HG02798 (cell line): ENCODE data around the gene KSR1.
"Not testable (repeated sequence)": the region's sequence is repeated elsewhere in the genome, so short reads cannot be mapped to it uniquely, and the experiment has no call there.

Source experiments
- ATAC-seq: cut with Tn5 transposase; IDR thresholded peaks from one replicate; pipeline ENCODE4 v1.9.1; 2021; ENCODE audit warnings: mild to moderate bottlenecking; ENCODE audit not compliant: unreplicated experiment, poor library complexity

The KSR1 gene

DNA sequence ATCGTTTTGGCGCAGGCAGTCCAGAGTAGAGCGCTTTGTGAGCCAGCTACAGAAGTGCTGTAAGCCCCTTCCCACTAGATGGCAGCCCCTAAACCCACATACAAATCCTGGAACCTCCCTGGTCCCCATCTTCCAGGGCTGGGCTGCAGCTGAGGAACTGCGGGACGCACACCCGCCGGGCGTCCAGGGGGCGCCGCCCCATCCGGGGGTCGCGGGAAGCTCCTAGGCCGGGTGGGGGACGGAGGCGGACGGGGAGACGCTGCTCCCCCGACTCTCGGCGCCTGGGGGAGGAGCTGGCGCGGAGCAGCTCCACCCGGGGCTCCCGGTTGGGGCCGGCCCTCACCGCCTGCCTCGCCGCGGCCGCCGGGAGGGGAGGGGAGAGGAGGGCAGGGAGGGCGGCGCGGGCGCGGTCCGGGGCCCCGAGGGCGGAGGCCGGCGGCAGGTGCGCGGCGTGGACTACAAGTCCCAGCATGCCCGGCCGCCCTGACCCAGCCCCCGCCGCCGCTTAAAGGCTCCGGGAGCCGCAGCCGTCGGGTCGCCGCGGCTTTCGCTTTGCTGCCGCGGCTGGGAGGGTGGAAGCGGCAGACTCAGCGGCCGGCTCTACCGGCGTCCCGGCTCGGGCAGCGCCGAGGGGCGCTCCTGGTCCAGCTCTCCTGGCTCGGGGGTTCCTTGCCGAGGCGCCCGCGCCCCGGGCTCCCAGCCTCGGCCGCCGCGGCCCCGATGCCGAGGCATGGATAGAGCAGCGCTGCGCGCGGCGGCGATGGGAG, at the start of gene KSR1:
Gene KSR1, plus strand, starts transcription at position 535 of the 767 bp plus-strand sequence. Its CDS starts 196 bp downstream, at position 731.
- peak; percentile 93 for ATAC-seq

DNA sequence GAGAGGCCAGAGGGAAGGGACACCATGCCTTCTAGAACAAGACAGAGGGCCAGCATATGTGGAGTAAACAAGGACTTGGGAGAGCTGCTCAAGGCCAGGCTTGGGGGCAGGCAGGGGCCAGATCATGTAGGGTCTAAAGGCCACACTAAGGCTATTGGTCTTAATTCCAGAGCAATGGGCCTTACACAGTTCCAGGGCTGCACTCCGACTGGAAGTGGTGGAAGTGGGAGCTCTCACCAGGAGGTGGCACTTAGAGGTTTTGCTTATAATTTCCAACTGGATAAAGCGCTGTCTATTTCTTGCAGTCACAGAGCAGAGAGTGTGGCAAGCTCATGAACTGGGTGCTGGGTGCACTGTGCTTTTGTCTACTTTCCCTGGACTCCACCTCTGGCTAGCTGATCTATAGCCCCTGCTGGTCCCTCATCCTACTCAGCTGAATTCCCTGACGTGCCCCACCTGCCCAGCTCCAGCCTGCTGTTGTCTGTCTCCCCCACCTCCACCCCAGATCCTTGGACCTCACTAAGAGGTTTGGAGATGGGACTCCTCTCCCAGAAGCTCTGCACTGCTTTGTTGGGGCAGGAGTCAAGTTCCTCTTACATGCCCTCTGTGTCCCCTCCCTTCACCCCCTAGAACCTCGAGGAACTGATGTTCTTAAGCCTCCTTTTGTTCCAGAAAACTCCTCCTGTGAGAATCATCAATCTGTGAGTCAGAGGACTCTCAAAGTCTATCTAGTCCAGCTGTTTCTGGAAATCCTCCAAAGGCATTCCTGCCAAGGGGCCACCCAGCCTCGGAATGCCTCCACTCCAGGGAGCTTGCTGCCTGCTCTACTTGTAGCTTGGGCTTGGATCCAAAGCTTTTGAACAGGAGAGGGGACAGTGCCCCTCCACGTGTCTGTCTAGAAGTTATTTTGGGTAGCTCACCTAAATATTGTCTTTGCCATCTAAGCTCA, 48.1 kb upstream of the KSR1 start:
- no peak for ATAC-seq

DNA sequence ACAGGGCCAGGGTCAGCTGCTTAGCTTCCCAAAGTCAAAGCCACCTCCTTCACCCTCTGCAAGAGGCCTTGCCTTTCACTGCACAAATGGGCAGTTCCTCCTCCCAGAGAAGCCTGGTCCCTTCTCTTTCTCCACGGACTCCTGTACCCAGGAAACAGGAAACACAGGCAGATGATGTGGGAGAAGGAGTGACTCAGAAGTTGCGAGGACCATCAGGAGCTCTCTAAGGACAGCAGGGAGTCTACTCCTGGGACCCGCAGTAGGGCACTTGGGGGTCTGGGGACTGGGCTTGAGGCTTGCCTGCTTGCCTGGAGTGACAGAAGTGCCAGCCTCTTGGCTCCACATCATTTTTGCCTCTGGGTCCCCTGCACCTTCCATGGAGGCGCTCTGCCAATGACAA, 47.4 kb upstream of the KSR1 start:
- ATAC-seq, result no peak

DNA sequence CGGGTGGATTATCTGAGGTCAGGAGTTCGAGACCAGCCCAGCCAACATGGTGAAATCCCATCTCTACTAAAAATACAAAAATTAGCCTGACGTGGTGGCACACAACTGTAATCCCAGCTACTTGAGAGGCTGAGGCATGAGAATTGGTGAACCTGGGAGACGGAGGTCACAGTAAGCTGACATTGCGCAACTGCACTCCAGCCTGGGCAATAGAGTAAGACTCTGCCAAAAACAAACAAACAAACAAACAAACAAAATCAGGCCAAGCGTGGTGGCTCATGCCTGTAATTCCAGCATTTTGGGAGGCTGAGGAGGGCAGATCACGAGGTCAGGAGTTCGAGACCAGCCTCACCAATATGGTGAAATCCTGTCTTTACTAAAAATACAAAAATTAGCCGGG, 44.1 kb upstream of the KSR1 start:
- ATAC-seq, result not testable (repeated sequence)

DNA sequence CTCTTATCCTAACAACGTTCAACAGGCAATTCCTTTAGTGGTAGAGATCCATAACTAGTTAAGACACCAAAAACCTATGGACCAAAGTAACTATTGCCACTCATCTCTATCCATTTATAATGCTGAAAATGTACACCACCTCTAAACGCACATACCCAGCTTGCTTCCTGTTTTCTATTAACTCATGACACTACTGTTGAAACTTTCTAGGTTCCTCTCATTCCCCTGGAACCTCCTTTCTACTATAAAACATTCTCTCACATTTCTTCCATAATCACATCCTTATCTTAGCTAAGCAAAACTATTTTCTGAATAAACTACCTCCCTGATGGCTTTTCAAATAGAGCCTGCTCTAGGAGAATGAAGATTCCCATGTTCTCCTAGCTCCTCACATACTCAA, 42.9 kb upstream of the KSR1 start:
- ATAC-seq, result no peak

DNA sequence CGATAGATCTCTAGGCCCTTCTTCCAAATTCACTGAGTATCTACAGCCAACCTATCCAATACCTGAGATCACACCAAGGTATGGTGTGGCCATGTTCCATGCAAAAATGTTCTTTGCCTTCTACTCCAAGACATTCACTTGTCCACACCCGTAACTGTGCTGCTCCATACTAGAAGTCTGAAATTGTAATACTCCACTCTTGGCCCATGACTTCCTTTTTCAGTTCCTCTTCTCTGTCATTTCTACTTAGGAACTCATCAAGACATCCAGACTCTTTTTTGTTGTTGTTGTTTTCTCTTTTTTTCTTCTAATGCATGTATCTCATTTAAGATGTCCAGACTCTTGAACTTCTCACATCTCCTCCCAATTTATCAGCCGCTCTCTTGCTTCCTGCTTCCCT, 42.5 kb upstream of the KSR1 start:
- no peak for ATAC-seq

DNA sequence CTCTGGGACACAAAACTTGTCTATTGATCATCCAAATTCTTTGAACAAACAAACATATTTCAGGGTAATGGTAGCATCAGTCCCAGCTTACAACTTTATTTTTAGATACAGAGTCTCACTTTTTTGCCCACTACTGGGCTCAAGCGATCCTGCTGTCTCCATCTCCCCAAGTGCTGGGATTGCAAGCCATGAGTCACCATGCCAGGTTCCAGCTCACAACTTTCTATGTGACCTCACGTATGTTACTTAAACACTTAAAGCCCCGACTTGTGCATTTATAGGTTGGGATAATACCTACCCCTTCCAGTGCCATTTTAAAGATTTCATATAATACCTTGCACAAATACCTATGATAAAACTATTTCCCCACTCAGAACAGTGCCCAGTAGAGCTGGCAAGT, 42.0 kb upstream of the KSR1 start:
- ATAC-seq, result no peak

DNA sequence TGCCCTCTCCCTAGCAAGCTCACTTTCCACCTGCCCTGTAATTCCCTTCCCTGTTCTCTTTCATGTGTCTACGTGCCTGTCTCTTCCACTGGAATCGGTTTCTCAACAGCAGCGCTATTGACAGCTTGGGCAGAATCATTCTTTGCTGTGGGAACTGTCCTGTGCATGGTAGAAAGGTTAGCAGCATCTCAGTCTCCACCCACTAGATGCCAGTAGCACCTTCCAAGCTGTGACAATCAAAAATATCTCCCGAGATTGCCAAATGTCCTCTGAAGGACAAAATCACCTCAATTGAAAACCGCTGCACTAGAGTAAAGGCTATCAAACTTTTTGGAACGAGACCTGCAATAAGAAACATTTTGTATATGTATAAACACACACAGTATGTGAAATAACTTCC, 41.6 kb upstream of the KSR1 start:
- no peak for ATAC-seq

DNA sequence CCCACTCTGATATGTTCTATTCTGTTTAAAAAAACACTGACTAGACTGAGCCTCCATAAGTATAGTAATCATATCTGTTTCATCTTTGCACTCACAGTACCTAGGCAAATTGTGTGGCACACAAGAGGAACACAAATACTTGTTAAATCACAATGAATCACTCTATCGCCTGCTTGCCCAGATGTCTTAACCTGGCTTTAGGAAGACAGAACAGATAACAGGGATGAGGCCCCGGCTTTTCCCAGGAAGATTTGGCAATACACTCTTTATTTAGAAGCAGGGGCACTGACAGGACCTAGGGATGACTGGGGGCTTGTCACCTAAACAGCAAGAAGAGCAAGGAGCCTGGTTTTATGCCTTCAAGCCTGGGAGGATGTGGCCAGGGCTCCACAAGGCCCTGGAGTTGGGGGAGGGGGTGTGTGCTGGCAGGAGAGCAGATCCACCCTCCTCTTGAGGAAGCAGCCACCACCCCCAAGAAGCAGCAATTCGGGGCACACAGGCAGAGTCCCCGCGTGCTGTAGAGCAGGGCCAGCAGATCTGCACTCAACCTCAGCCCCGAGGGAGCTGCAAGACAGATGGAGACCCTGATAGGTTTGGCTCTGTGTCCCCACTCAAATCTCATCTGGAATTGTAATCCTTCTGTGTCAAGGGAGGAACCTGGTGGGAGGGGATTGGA, 41.0 kb upstream of the KSR1 start:
- no peak for ATAC-seq

DNA sequence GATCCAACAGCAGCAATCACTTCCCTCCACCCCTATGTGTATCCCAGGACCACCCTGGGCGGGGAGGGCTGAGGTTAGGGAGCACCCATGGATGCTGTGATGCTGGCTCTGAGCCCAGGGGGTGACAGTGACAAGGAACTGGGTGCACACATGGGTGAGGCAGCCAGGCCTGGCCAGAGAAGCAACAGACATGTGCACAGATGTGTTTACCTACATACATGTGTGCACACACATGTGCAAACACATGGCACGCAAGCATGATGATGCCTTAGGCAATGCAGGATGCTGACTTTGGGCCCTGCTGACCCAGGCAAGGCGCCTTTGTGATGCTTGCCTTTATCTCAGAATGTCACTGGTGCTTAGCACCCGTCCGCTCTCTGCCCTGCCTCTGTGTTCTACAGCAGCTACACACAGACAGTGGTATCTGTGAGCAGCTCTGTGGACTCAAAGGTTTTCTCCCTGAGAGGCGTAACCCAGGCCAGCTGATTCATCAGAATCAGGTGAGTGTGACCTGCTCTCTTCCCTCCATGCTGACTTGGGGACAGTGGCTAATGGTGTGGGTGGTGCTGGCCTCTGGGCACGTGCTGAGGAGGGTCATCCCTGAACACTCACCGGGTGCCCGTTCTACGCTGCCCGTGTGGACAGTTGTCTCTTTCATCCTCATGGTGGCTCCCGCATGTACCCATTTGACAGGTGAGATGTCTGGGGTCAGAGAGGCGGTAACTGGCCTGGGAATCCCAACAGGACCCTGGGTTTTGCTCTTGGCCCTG, 38.5 kb upstream of the KSR1 start:
- no peak for ATAC-seq

DNA sequence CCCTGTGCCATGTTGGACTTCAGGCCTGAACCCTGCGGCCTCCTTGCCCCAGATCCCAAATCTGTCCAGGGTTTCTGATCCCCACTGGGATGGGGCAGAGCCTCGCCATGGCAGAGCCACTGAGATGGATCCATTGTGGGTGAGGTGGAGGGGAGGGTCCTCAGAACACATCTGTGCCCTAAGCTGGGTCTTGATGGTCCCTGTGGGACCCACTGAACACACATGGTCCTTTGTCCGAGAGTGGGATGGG, 38.0 kb upstream of the KSR1 start:
- ATAC-seq, result no peak

DNA sequence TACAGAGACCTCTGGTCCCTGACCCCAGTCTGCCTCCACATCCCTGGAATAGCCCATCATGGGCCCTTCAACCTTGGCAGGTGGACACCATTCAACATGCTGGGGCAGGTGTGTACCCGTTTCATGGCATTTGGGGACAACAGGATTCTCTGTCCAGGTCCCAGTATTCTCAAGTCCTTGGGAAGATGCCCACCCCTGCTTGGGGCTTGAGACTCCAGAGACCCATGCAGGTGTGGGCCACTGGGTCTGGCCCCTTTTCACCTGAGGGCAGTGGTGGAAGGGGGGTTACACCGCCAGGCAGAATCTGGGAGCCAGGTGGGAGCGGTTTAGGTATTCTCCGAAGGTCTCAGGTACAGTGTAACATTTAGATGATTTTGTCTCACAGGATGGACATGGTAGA, 37.1 kb upstream of the KSR1 start:
- ATAC-seq, result no peak

DNA sequence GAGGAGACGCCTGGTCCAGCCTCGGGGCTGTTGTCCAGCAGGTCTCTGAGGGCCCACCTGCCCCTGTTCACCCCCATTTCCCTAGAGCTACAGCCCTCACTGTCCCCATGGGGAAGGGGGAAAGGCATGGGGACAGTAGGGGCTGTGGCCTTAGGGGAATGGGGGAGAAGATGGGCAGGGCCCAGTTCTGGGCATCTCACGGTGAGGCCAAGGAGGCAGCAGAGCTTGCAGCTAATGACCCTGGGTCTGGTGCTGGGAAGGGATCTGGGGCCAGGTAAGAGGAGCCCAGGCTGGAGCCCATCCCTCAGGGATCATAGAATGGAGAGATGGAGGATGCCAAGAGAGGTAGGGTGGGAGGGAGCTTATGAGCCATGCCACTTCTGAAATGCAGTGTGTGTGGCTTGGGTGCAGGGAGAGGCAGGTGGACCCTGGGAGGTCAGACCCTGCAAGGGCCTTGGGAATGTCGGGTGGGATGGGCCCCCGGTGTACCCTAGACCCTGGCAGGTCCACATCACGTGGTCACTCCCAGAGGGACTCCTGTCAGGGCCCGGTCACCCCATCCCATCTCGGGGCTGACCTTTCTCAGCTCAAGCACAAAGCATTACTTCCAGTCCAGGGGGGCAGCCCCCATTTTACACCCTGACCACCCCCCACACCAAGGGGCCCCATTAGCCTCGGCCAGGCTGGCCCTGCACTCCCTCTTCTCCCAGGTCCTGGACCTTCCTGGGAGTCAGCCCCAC, 35.9 kb upstream of the KSR1 start:
- no peak for ATAC-seq

DNA sequence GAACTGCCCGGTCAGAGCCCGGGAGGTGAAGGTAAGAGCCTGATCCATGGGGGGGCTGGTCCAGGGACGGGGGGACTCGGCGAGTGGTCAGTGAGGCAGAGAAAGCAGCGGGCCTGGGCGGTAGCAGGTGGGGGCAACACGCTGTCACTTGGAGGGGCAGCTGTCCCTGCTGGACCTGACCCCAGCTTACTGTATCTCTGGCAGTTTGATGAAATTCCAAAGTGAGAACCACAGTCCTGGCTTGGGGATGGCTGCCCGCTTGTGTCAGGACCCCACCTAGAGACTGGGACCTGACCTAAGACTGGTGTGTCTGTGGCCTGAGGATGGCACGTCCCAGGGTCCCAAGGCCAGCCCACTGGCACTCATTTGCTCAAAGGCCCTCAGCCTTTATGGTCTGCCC, 35.1 kb upstream of the KSR1 start:
- no peak for ATAC-seq

DNA sequence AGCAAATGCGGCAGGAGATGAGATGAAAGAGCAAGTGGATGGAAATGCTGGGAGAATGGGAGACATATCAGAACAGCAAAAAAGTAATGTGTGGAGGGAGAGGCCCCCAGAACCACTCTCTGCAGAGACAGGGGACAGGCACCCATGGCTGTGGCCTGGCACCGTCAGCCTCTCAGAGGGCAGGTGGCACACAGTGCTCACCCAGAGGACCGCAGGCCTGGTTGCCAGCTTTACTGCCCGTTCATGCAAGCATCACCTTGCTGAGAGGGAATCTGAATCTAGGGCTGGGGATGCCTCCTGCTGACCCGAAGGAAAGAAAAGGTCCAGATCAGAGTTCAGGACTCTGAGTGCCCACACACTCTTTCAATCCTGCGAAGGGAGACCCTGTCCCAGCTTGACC, 34.6 kb upstream of the KSR1 start:
- ATAC-seq, result not testable (repeated sequence)

DNA sequence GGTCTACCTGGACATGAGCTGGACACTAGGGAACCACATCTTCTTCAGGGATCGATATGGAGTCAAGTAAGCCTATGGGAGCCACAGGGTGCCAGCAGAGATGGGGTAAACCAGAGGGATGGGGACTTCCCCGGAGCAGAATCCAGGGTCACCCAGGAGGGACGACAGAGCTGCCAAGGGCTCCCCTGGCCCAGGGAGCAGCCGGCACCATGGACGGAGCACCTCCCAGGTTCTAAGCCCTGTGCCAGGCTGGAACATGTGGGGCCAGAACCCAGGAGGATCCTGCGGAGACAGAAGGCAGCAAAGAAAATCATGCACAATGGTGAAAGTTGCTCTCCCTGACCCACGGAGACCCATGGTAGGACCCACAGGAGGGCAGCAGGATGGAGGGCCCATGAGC, 33.6 kb upstream of the KSR1 start:
- ATAC-seq, result no peak

DNA sequence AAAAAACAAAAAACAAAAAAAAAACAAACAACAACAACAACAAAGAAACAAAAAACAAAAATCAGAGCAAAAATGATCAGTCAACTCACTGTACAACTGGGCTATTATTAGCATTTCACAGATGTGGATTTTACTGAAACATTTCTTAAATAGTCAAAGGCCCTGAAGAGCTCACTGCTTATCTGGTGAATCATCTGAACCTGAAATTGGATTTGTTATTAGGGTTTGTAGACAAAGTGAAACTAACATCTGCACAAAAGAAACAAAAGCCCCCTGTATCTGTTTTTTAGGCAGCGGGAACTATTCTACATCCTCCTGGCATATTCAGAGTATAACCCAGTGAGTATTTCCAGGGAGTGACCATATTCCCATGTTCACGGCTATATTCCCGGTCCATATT, 32.6 kb upstream of the KSR1 start:
- no peak for ATAC-seq

DNA sequence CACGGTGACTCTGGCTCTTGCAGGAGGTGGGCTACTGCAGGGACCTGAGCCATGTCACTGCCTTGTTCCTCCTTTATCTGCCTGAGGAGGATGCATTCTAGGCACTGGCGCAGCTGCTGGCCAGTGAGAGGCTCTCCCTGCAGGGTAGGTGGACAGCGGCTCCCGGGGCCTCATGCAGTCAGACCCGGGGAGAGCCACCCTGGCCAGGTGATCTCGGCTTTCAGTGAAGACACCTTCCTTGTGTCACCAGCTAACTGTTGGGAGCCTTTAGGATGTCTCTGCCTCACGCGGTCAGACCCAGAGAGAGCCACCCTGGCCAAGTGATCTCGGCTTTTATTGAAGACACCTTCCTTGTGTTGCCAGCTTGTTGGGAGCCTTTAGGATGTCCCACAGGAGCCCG, 31.7 kb upstream of the KSR1 start:
- ATAC-seq, result no peak

DNA sequence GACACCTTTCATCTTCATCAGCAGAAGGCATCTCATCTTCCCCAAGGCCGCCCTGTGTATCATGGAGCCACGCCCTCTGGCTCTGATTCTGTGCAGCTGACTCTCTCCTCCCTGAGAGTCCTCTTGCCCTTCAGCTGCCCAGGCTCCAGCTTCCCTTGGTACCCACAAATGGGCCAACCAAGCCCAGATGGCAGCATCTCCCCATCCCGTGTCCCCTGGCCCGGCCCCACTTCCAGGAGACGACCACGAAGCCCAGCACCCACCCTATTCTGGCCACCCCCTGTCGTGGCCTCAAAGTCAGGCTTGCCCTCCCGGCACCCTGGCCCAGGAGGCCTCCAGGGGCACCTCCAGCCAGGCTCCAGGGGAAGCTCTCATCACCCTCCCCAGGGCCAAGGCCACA, 31.3 kb upstream of the KSR1 start:
- no peak for ATAC-seq

DNA sequence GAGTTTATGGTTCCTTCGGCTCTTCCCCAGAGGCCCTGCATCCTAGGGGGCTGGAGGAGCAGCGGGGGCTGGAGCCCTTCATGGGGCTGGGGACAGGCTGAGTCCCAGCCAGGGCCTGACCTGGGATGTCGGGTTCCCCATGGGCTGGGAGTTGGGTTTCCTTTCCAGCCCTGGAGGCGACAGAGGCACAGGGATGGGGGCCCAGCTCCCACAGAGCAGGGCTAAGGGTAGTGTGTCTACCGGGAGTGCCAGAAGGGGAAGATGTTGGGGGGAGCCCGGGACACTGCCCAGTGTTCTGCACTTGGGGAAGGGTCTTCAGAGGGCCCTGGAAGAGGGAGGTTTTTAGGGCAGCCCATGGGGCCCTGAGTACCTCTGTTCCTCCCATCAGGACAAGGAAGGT, 30.7 kb upstream of the KSR1 start:
- ATAC-seq, result not testable (repeated sequence)
